ENCODE measurements around the gene ZNF689. TPM values are rescaled to one million over a fixed set of nuclear protein-coding genes. Genes with fewer than 3 reads are reported as not detected.

Gene ZNF689
- total and polyA plus RNA-seq, 2 of the 13 experiments (the other 11 are each of a cell fraction or from before 2014, with no cell fraction given): 9.7 to 19.5 TPM

DNA sequence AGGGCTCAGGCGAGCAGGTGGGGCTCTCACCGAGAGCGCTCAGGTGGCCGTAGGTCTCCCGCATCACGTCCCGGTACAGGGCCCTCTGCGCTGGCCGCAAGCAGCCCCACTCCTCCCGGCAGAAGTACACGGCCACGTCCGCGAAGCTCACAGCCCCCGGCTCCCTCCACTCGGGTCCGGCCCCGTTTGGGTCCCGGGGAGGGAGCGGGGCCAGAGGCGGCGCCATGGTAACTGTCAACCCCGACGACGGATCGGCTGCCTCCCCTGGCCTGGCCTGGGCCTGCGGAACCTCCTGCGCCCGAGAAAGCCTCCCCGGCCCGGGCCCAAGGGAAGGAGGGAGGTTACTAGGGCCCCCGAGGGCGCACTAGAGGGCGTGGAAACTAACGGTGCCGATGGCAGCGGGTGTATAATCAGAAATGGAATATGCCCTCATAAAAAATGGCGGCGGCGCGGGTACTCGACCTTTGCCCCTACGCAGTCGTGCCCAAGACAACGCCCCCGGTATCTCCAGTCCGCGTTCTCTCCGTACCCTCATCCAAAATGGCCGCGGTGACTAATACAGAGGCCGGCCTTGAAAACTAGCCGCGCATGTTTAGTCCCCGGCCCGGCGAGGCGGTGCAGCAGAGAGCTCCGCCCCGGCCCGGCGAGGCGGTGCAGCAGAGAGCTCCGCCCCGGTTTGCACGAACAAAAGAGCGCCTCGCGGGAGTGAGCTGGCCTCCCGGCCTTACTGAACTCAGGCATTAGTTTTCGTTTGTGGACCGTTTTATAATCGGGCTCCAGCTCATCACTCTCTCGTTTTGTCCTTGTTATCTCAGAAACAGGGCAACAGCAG is 52.0 kb downstream of the ZNF689 start, which contains the start of gene ZNF764 (continued):
- TF ChIP-seq, protein P1, sequence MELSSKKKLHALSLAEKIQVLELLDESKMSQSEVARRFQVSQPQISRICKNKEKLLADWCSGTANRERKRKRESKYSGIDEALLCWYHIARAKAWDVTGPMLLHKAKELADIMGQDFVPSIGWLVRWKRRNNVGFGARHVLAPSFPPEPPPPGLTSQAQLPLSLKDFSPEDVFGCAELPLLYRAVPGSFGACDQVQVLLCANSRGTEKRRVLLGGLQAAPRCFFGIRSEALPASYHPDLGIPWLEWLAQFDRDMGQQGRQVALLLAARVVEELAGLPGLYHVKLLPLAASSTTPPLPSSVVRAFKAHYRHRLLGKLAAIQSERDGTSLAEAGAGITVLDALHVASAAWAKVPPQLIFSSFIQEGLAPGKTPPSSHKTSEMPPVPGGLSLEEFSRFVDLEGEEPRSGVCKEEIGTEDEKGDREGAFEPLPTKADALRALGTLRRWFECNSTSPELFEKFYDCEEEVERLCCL (CRISPR knock-in tag; IDR thresholded peaks at IDR 0.05; ENCODE audit: borderline replicate concordance): no peak; the same call in 1 of the 2 replicates
- TF ChIP-seq ZNF468 (CRISPR knock-in tag; IDR thresholded peaks at IDR 0.05): peak; percentile 50; the same call in 1 of the 2 replicates
- TF ChIP-seq ZBTB25 (CRISPR knock-in tag; IDR thresholded peaks at IDR 0.05): peak; percentile 99
- TF ChIP-seq RBFOX2 (IDR thresholded peaks at IDR 0.05; ENCODE audit: low read depth, low read length): peak; percentile 96
- TF ChIP-seq NFYB (CRISPR knock-in tag; IDR thresholded peaks at IDR 0.05): peak; percentile 45
- TF ChIP-seq, protein P2, sequence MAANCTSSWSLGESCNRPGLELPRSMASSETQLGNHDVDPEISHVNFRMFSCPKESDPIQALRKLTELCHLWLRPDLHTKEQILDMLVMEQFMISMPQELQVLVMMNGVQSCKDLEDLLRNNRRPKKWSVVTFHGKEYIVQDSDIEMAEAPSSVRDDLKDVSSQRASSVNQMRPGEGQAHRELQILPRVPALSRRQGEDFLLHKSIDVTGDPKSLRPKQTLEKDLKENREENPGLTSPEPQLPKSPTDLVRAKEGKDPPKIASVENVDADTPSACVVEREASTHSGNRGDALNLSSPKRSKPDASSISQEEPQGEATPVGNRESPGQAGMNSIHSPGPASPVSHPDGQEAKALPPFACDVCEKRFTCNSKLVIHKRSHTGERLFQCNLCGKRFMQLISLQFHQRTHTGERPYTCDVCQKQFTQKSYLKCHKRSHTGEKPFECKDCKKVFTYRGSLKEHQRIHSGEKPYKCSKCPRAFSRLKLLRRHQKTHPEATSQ (CRISPR knock-in tag; IDR thresholded peaks at IDR 0.05; ENCODE audit: borderline replicate concordance): no peak
- 0 out of 2 replicates have a peak, but pooled peaks have one; percentile 18 for TF ChIP-seq PRDM10 (CRISPR knock-in tag; IDR thresholded peaks at IDR 0.05; ENCODE audit: low read depth)
- peak; percentile 51 for TF ChIP-seq TAF15 (IDR thresholded peaks at IDR 0.05; ENCODE audit: low read depth, low read length, poor library complexity, severe bottlenecking)
- TF ChIP-seq SCMH1 (CRISPR knock-in tag; IDR thresholded peaks at IDR 0.05; ENCODE audit: borderline replicate concordance): no peak
- no peak for TF ChIP-seq AKAP8 (CRISPR knock-in tag; IDR thresholded peaks at IDR 0.05)
- no peak for TF ChIP-seq YEATS4 (CRISPR knock-in tag; IDR thresholded peaks at IDR 0.05; ENCODE audit: borderline replicate concordance)
- peak; percentile 99 for TF ChIP-seq NR2C2 (CRISPR knock-in tag; IDR thresholded peaks at IDR 0.05; ENCODE audit: borderline replicate concordance)
- peak; percentile 65 for TF ChIP-seq FOSL1 (CRISPR knock-in tag; IDR thresholded peaks at IDR 0.05; ENCODE audit: borderline replicate concordance)
- peak; percentile 91 for TF ChIP-seq NCOA1 (CRISPR knock-in tag; IDR thresholded peaks at IDR 0.05)
- TF ChIP-seq PHF20 (CRISPR knock-in tag; IDR thresholded peaks at IDR 0.05): peak; percentile 82
- TF ChIP-seq ZNF564 (CRISPR knock-in tag; IDR thresholded peaks at IDR 0.05): peak; percentile 87
- TF ChIP-seq PAF1 (CRISPR knock-in tag; IDR thresholded peaks at IDR 0.05): no peak
- 0 out of 2 replicates have a peak, but pooled peaks have one; percentile 71 for TF ChIP-seq ZNF660 (CRISPR knock-in tag; IDR thresholded peaks at IDR 0.05; ENCODE audit: borderline replicate concordance, low read depth)
- no peak; the same call in none of the 2 replicates for TF ChIP-seq MIER3 (CRISPR knock-in tag; IDR thresholded peaks at IDR 0.05; ENCODE audit: borderline replicate concordance)
- no peak; the same call in none of the 2 replicates for TF ChIP-seq ZNF547 (CRISPR knock-in tag; IDR thresholded peaks at IDR 0.05)

Data from HepG2 (cell line).